Measurements from ENCODE around the gene AKAP11. TPM values are rescaled to one million over a fixed set of nuclear protein-coding genes. Genes with fewer than 3 reads are reported as not detected.

Gene AKAP11
- total RNA-seq, 1 donor from 2014 or later, result 31.5 TPM

GRCh38 chr13:42305503-42305902 lies 33.6 kb downstream of the AKAP11 start:
- Mint-ChIP-seq H3K9me3 (no peaks in the 10 kb centered on the region), H3K27ac (no peak overlapping the region), H3K36me3 (peaks cover 57% of the 10 kb centered on the region), H3K27me3 (ENCODE audit: insufficient read depth, low read depth) (peaks cover 2% of the 10 kb centered on the region), H3K4me3 (no peak overlapping the region), H3K4me1 (no peaks in the 10 kb centered on the region)
- H4K20me1 ChIP-seq (ENCODE audit: low read depth), result no peaks in the 10 kb centered on the region
- DNase-seq (ENCODE audit: low spot score), result no peak
- H3F3A ChIP-seq (ENCODE audit: low read depth), result no peaks in the 10 kb centered on the region
- no peaks in the 10 kb centered on the region for H3K79me2 ChIP-seq (ENCODE audit: low read depth)
- no peaks in the 10 kb centered on the region for H3K4me1 ChIP-seq
- H3K27ac ChIP-seq, result no peak overlapping the region
- no peak overlapping the region for H3K4me3 ChIP-seq
- H3K36me3 ChIP-seq, result peaks cover 19% of the 10 kb centered on the region
- H3K9me3 ChIP-seq (ENCODE audit: low read depth), result no peaks in the 10 kb centered on the region
- no peaks in the 10 kb centered on the region for H3K27me3 ChIP-seq
- H2AFZ ChIP-seq (replicated peaks), result no peak overlapping the region
- H3K9ac ChIP-seq, result no peak overlapping the region
- TF ChIP-seq CTCF (IDR thresholded peaks at IDR 0.05) (no peak), EZH2 (IDR thresholded peaks at IDR 0.05) (no peak), EZH2phosphoT487 (IDR thresholded peaks at IDR 0.05) (no peak)
- no peak overlapping the region for H3K4me2 ChIP-seq

GRCh38 chr13:42307461-42307860 lies 35.5 kb downstream of the AKAP11 start:
- Histone ChIP-seq H3K27ac (no peak overlapping the region), H3K9ac (no peak overlapping the region), H3F3A (ENCODE audit: low read depth) (no peaks in the 10 kb centered on the region), H3K4me1 (no peaks in the 10 kb centered on the region), H3K4me2 (no peak overlapping the region), H3K36me3 (peaks cover 13% of the 10 kb centered on the region), H3K9me3 (ENCODE audit: low read depth) (no peaks in the 10 kb centered on the region), H2AFZ (replicated peaks) (no peak overlapping the region), H3K79me2 (ENCODE audit: low read depth) (no peaks in the 10 kb centered on the region), H3K27me3 (no peaks in the 10 kb centered on the region), H4K20me1 (ENCODE audit: low read depth) (no peaks in the 10 kb centered on the region), H3K4me3 (no peak overlapping the region)
- H3K4me1 Mint-ChIP-seq, result no peaks in the 10 kb centered on the region
- no peak overlapping the region for H3K4me3 Mint-ChIP-seq
- TF ChIP-seq EZH2phosphoT487 (IDR thresholded peaks at IDR 0.05), result no peak
- no peak for TF ChIP-seq EZH2 (IDR thresholded peaks at IDR 0.05)
- TF ChIP-seq CTCF (IDR thresholded peaks at IDR 0.05), result no peak
- peaks cover 42% of the 10 kb centered on the region for H3K36me3 Mint-ChIP-seq
- no peaks in the 10 kb centered on the region for H3K9me3 Mint-ChIP-seq
- no peak for DNase-seq (ENCODE audit: low spot score)
- no peaks in the 10 kb centered on the region for H3K27me3 Mint-ChIP-seq (ENCODE audit: insufficient read depth, low read depth)
- H3K27ac Mint-ChIP-seq, result no peak overlapping the region

- Histone ChIP-seq H3K4me1 (no peaks in the 10 kb centered on the region), H3K4me2 (no peak overlapping the region), H3K9me3 (ENCODE audit: low read depth) (no peaks in the 10 kb centered on the region), H3K79me2 (ENCODE audit: low read depth) (no peaks in the 10 kb centered on the region), H2AFZ (replicated peaks) (no peak overlapping the region), H3K9ac (no peak overlapping the region), H4K20me1 (ENCODE audit: low read depth) (no peaks in the 10 kb centered on the region), H3K4me3 (no peak overlapping the region), H3K27ac (no peak overlapping the region), H3F3A (ENCODE audit: low read depth) (no peaks in the 10 kb centered on the region), H3K36me3 (peaks cover 13% of the 10 kb centered on the region), H3K27me3 (no peaks in the 10 kb centered on the region)
- no peak for TF ChIP-seq CTCF (IDR thresholded peaks at IDR 0.05)
- Mint-ChIP-seq H3K27ac (no peak overlapping the region), H3K27me3 (ENCODE audit: insufficient read depth, low read depth) (no peaks in the 10 kb centered on the region), H3K4me1 (no peaks in the 10 kb centered on the region), H3K36me3 (peaks cover 28% of the 10 kb centered on the region), H3K4me3 (no peak overlapping the region), H3K9me3 (no peaks in the 10 kb centered on the region)
- DNase-seq (ENCODE audit: low spot score), result no peak
Observed at GRCh38 chr13:42312817-42313431, 41.0 kb downstream of the AKAP11 start.

Data from neural progenitor cell (in vitro differentiated cells).